GM19438 (cell line): ENCODE measurements around the gene C2orf76.

Source experiments
- ATAC-seq: cut with Tn5 transposase; IDR thresholded peaks from one replicate; pipeline ENCODE4 v1.9.1; 2021; ENCODE audit warnings: low read depth; ENCODE audit not compliant: unreplicated experiment

The C2orf76 gene

GRCh38 chr2:119338826-119339561 is 27.6 kb downstream of the C2orf76 start:
- ATAC-seq: peak; percentile 98

GRCh38 chr2:119338272-119338671 is 28.4 kb downstream of the C2orf76 start:
- no peak for ATAC-seq

GRCh38 chr2:119337749-119338148 is 28.9 kb downstream of the C2orf76 start:
- no peak for ATAC-seq

- no peak for ATAC-seq
These were observed 32.8 kb downstream of the C2orf76 start for GRCh38 chr2:119333833-119334232.

DNA sequence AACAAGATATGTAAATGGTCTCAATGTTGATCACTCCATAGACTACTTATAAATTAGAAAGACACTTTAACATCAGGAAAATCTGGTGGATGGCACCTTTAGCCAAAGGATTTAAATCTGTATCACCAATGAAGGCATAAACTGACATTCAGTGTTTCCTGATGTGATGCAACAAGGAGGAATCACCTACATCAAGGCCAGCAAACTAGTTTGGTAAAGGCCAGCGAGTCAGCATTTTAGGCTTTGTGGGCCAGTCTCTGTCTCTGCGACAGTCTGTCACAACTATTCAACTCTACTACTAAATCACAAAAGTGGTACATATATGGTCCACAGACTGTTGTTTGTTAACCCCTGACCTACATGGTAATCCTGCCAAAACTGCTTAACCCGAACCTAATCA is 33.3 kb downstream of the C2orf76 start:
- ATAC-seq: no peak

- ATAC-seq: no peak
These were observed 33.7 kb downstream of the C2orf76 start for GRCh38 chr2:119332953-119333352.

DNA sequence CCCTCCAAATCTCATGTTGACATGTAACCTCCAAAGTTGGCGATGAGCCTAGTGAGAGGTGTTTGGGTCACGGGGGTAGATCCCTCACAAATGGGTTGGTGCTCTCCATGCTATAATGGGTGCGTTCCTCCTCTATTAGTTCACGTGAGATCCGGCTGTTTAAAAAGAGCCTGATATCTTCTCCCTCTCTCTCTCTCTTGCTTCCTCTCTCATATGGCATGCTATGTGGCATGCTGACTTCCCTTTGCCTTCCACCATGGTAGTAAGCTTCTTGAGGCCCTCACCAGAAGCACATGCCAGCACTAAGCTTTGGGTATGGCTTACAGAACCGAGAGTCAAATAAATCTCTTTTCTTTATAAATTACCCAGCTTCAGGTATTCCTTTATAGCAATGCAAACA is 39.2 kb downstream of the C2orf76 start:
- no peak for ATAC-seq

DNA sequence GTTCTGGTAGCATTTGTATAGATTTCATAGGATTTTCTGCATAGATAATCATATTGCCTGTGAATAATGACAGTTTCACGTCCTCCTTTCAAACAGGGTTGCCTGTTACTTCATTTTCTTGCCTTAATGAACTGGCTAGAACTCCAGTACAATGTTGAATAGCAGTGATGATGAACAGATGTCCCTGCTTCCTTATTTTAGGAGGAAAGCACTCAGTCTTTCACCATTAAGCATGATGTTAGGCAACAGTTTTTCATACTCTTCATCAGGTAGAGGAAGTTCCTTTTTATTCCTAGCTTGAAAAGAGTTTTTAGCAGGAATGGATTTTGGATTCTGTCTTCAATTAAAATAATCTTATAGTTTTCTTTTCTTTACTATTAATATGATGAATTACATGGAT is 39.7 kb downstream of the C2orf76 start:
- ATAC-seq: no peak

- ATAC-seq: no peak
These were observed 41.9 kb downstream of the C2orf76 start for GRCh38 chr2:119324685-119325270.

GRCh38 chr2:119323459-119323858 is 43.2 kb downstream of the C2orf76 start:
- ATAC-seq: no peak

- no peak for ATAC-seq
These were observed 47.0 kb downstream of the C2orf76 start for GRCh38 chr2:119319593-119319992.

GRCh38 chr2:119317554-119317953 is 49.1 kb downstream of the C2orf76 start:
- no peak for ATAC-seq

- ATAC-seq: no peak
These were observed 50.6 kb downstream of the C2orf76 start for GRCh38 chr2:119316066-119316465.

DNA sequence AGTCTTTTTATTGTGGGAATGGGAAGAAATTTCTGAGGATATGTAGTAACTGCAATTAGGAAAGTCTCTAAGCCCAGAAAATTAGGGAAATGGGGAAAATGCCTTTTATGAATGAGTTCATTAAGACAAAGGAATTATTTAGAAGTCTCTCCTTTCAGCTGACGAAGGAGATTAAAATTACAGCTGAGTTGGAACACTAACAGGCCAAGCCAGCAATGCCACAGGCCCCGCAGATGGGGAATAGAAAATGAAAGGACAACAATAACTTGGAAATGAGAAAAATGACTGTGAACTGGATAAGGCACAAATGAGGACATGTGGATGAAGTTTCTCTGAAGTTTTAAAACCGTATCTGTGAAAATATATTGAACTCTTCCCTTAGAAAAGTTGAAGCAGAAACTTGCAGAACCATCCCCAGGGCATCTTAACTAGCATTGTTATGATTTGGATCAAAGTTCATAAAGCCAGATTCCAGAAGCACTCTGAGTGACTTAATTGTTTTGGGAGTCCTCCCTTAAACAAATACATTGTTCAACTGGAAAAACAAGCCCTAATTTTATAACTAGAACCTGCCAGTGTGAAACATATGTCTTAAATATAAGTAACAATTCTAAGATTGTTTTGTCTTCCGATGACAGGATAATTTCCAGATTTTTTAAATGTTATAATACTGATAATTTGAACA is 51.3 kb downstream of the C2orf76 start:
- ATAC-seq: no peak

DNA sequence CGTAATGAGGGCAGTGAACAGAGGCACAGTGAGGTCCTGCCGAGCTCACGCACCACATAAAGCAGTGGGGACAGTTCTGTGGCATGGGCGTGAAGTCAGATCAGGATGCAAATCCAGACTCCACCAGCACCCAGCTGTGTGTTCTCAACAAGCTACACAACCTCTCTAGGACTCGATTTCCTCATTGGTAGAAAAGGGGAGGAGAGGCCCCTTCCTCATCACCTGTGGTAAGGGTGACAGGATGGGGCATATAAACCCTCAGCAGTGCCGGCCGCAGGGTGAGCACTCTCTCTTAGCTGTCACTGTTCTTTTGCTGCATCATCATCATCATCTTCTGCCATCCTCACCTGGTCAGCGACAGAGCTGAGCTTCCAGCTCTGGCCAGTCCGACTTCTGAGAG is 54.8 kb downstream of the C2orf76 start:
- no peak for ATAC-seq

- no peak for ATAC-seq
These were observed 55.3 kb downstream of the C2orf76 start for GRCh38 chr2:119311371-119311770.

GRCh38 chr2:119308793-119309330 is 57.8 kb downstream of the C2orf76 start:
- ATAC-seq: no peak

- no peak for ATAC-seq
These were observed 59.1 kb downstream of the C2orf76 start for GRCh38 chr2:119307419-119308140.

DNA sequence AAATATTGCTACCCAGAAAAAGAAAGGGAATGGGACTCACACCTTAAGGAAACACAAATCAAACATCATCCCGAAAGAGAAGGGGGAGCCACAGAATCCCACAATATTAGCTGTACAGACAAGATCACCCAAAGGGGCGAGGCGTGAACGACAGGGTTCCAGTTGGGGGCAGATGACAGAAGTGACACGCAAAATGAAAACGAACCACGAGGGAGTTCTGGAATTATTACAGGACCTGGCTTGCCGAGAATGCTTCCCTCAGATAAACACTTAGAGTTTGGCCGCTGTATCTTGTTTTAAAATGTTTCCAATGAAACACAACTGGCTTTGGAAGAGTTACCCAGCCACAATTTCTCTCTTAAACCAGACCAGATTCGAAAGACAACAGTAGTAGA is 60.4 kb downstream of the C2orf76 start:
- no peak for ATAC-seq

DNA sequence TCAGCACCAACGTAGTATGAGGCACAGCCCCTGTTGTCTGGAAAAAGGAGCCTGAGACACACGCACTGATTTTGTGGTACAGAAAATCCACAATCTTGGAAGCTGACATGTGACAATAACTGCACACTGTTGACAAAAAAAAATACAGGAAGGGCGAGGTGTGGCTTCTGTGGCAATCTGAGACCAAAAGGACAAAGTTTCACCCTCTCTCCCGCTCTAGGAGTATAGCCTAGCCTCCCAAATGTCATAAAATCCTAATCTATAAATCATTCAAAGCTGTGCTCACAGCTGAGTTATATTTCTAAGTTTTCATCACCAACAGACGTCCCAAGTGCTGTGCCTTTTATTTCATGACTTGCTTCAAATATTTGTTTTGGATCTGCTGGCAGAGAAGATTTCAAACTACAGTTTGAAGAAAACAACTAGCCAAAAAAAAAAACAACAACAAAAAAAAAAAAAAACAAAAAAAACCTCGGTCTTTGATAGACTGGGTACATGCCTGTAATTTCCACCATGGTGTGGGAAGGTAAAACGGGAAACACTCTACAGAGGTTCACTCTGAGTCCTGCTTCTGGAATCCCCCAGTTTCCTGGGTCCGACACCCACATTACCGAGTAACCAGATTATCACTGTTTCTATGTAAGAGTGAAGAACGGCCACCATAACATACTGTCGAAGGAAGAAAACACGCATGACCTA is 61.0 kb downstream of the C2orf76 start:
- no peak for ATAC-seq
